GM18508 (cell line): ENCODE results near the gene OVCA2.

Source experiments
- ATAC-seq: cut with Tn5 transposase; IDR thresholded peaks from one replicate; pipeline ENCODE4 v1.9.1; 2021; ENCODE audit warnings: moderate number of reproducible peaks; ENCODE audit not compliant: insufficient read depth, unreplicated experiment

The OVCA2 gene

GRCh38 chr17:2062571-2063183 lies 20.9 kb downstream of the OVCA2 start:
- no peak for ATAC-seq

- no peak for ATAC-seq
These were observed 21.7 kb downstream of the OVCA2 start for GRCh38 chr17:2063261-2064146.

- ATAC-seq, result no peak
These were observed 22.3 kb downstream of the OVCA2 start for GRCh38 chr17:2064147-2064489.

- ATAC-seq, result no peak
These were observed 22.7 kb downstream of the OVCA2 start for GRCh38 chr17:2064520-2064971.

- ATAC-seq, result no peak
These were observed 23.4 kb downstream of the OVCA2 start for GRCh38 chr17:2064980-2065785.

- ATAC-seq, result no peak
These were observed 24.2 kb downstream of the OVCA2 start for GRCh38 chr17:2065949-2066400.

GRCh38 chr17:2067048-2067561 lies 25.3 kb downstream of the OVCA2 start:
- ATAC-seq, result no peak

GRCh38 chr17:2067608-2068024 lies 25.8 kb downstream of the OVCA2 start:
- no peak for ATAC-seq

GRCh38 chr17:2068031-2068518 lies 26.3 kb downstream of the OVCA2 start:
- ATAC-seq, result no peak

GRCh38 chr17:2068519-2069051 lies 26.8 kb downstream of the OVCA2 start:
- ATAC-seq, result no peak

- peak; percentile 73 for ATAC-seq
These were observed 28.6 kb downstream of the OVCA2 start for GRCh38 chr17:2070241-2071023.

- ATAC-seq, result no peak
These were observed 29.2 kb downstream of the OVCA2 start for GRCh38 chr17:2071024-2071385.

- ATAC-seq, result no peak
These were observed 29.8 kb downstream of the OVCA2 start for GRCh38 chr17:2071455-2072281.

GRCh38 chr17:2074919-2075318 lies 33.1 kb downstream of the OVCA2 start:
- no peak for ATAC-seq

GRCh38 chr17:2075336-2076086 lies 33.7 kb downstream of the OVCA2 start:
- ATAC-seq, result no peak

- ATAC-seq, result no peak
These were observed 34.5 kb downstream of the OVCA2 start for GRCh38 chr17:2076087-2076984.

GRCh38 chr17:2077040-2077439 lies 35.2 kb downstream of the OVCA2 start:
- no peak for ATAC-seq
